Stimulated activated naive CD8-positive, alpha-beta T cell treated with anti-CD3 and anti-CD28 coated beads, Interleukin-15, amount 100 ng/mL, for 72 hours (primary cell): ENCODE data around the gene KRT17.
"Not testable (repeated sequence)": the region's sequence is repeated elsewhere in the genome, so short reads cannot be mapped to it uniquely, and the experiment has no call there.

ENCODE experiments used
- ATAC-seq: fragments of 150-1000 bp; cut with Tn5 transposase; 2 replicates; pipeline ENCODE4 v1.10.0; 2021; ENCODE audit warnings: mild to moderate bottlenecking, moderate library complexity
- DNase-seq, 2 donors: peaks; one replicate each; pipeline ENCODE4 v3.0.0; 2021 to 2022
- H3K27ac Mint-ChIP-seq, 2 donors: one replicate each; pipeline ENCODE4 v1.8.0; 2022; ENCODE audit warnings: mild to moderate bottlenecking in 2 of 2, mixed read lengths in 2 of 2, moderate library complexity in 2 of 2
- H3K27me3 Mint-ChIP-seq: one replicate; pipeline ENCODE4 v1.8.0; 2022; ENCODE audit warnings: mixed read lengths
- H3K4me1 Mint-ChIP-seq: one replicate; pipeline ENCODE4 v1.8.0; 2022; ENCODE audit warnings: mild to moderate bottlenecking, mixed read lengths
- H3K4me3 Mint-ChIP-seq, 2 donors: one replicate each; pipeline ENCODE4 v1.8.0; 2022; ENCODE audit warnings: mild to moderate bottlenecking in 2 of 2, mixed read lengths in 2 of 2, moderate library complexity in 1 of 2
- H3K9me3 Mint-ChIP-seq, 2 donors: one replicate each; pipeline ENCODE4 v1.8.0; 2022; ENCODE audit warnings: mixed read lengths in 2 of 2

The KRT17 gene

GRCh38 chr17:41647038-41647813 is 22.9 kb upstream of the KRT17 start:
- Mint-ChIP-seq H3K27ac (no peak overlapping the region), H3K27me3 (no peaks in the 10 kb centered on the region), H3K4me1 (peaks cover 10% of the 10 kb centered on the region), H3K4me3 (no peak overlapping the region), H3K9me3 (no peaks in the 10 kb centered on the region)
- no peak for DNase-seq
- no peak for ATAC-seq

GRCh38 chr17:41642252-41643156 is 18.1 kb upstream of the KRT17 start:
- H3K27ac Mint-ChIP-seq: no peak overlapping the region
- no peaks in the 10 kb centered on the region for H3K9me3 Mint-ChIP-seq
- no peak for ATAC-seq
- no peaks in the 10 kb centered on the region for H3K4me1 Mint-ChIP-seq
- H3K27me3 Mint-ChIP-seq: peaks cover 8% of the 10 kb centered on the region
- DNase-seq: no peak
- H3K4me3 Mint-ChIP-seq: no peak overlapping the region

- not testable (repeated sequence) for ATAC-seq, H3K27me3 Mint-ChIP-seq, H3K4me3 Mint-ChIP-seq, H3K4me1 Mint-ChIP-seq, DNase-seq, H3K9me3 Mint-ChIP-seq
- peak overlapping the region in 1 of 2 donors; percentile 59 for H3K27ac Mint-ChIP-seq
Measured at GRCh38 chr17:41640596-41640995, 16.2 kb upstream of the KRT17 start.

- ATAC-seq (no peak), DNase-seq (no peak)
- Mint-ChIP-seq H3K4me3 (no peak overlapping the region), H3K27me3 (peaks cover 8% of the 10 kb centered on the region), H3K4me1 (no peaks in the 10 kb centered on the region), H3K9me3 (no peaks in the 10 kb centered on the region), H3K27ac (peak overlapping the region in 1 of 2 donors; percentile 77)
Measured at GRCh38 chr17:41639492-41640473, 15.4 kb upstream of the KRT17 start.

- DNase-seq (no peak), ATAC-seq (no peak)
- Mint-ChIP-seq H3K4me3 (no peak overlapping the region), H3K27me3 (peaks cover 8% of the 10 kb centered on the region), H3K4me1 (no peaks in the 10 kb centered on the region), H3K27ac (no peak overlapping the region), H3K9me3 (no peaks in the 10 kb centered on the region)
Measured at GRCh38 chr17:41638941-41639340, 14.6 kb upstream of the KRT17 start.

DNA sequence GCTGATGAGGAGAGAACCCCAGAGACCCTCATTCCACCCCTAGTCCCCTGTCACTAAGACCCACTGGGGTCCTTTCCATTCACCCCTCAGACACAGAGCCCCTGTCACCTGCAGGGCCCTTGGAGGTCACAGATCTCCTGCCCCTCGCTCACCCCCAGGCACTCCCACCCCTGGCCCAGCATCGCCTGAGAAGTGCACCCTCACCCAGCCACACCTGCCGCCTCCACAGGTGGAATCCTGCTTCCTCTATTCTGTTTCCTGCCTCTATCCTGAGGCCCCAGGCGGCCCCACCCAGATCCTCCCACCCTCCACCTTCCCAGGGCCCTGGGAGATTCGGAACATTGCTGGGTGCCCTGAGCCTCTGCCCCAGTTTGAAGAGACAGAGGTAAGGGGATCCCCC is 13.8 kb upstream of the KRT17 start:
- DNase-seq (no peak), ATAC-seq (no peak)
- H3K27ac Mint-ChIP-seq: no peak overlapping the region
- peaks cover 8% of the 10 kb centered on the region for H3K27me3 Mint-ChIP-seq
- no peak overlapping the region for H3K4me3 Mint-ChIP-seq
- H3K4me1 Mint-ChIP-seq: no peaks in the 10 kb centered on the region
- H3K9me3 Mint-ChIP-seq: no peaks in the 10 kb centered on the region

GRCh38 chr17:41636652-41637051 is 12.3 kb upstream of the KRT17 start:
- no peaks in the 10 kb centered on the region for H3K4me1 Mint-ChIP-seq
- peaks cover 8% of the 10 kb centered on the region for H3K27me3 Mint-ChIP-seq
- no peak overlapping the region for H3K27ac Mint-ChIP-seq
- ATAC-seq (no peak), DNase-seq (no peak)
- no peaks in the 10 kb centered on the region for H3K9me3 Mint-ChIP-seq
- H3K4me3 Mint-ChIP-seq: no peak overlapping the region

DNA sequence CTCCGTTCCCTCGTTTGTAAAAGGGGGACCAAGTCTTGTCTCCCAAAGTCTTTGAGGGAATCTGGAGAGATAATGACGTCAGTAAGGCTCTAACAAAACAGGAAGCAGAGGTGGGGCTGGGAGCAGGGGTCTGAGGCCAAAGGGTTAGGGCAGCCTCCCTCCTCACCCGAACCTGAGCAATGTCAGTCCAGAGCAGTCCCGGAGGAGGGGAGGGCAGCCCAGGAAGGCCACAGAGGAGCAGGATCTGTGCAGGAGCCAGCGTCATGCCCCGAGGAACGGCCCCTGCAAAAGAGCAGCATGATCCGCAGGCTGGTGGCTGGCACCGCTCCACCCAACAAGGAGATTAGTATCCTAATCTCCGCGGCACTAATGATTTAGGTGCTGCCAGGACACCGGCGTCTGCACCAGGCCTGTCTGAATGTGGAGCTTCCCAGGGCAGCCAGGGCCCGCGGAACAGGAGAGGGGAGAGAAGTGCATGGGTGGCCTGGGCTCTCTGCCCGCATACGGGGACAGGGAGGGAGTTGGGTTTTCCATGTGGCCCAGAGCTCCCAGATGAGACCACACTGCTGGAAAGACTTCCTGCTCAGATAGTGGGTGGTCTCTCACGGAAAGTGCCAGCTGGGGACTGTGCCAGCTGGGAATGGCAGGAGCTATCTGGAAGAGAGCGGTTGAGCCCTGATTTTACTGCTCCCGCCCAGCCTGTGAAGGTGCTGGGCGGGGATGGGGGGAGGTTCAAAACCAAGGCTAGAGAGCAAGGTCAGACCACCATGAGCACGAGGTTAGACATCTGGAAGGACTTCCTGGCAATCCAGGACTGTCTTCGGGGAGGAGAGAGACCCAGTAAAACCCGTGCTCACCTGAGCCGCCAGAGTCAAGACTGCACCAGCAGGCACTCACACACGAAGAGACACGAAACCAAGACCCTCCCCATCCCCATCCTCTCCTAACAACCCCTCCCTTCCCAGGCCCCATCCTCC is 11.0 kb upstream of the KRT17 start:
- H3K4me3 Mint-ChIP-seq: no peak overlapping the region
- DNase-seq: no peak
- H3K27ac Mint-ChIP-seq: no peak overlapping the region
- H3K4me1 Mint-ChIP-seq: no peaks in the 10 kb centered on the region
- no peak for ATAC-seq
- H3K9me3 Mint-ChIP-seq: no peaks in the 10 kb centered on the region
- peaks cover 8% of the 10 kb centered on the region for H3K27me3 Mint-ChIP-seq

GRCh38 chr17:41634639-41635038 is 10.3 kb upstream of the KRT17 start:
- no peak overlapping the region for H3K4me3 Mint-ChIP-seq
- H3K27me3 Mint-ChIP-seq: peaks cover 8% of the 10 kb centered on the region
- no peaks in the 10 kb centered on the region for H3K9me3 Mint-ChIP-seq
- peak; percentile 36 for ATAC-seq
- no peaks in the 10 kb centered on the region for H3K4me1 Mint-ChIP-seq
- no peak for DNase-seq
- no peak overlapping the region for H3K27ac Mint-ChIP-seq

DNA sequence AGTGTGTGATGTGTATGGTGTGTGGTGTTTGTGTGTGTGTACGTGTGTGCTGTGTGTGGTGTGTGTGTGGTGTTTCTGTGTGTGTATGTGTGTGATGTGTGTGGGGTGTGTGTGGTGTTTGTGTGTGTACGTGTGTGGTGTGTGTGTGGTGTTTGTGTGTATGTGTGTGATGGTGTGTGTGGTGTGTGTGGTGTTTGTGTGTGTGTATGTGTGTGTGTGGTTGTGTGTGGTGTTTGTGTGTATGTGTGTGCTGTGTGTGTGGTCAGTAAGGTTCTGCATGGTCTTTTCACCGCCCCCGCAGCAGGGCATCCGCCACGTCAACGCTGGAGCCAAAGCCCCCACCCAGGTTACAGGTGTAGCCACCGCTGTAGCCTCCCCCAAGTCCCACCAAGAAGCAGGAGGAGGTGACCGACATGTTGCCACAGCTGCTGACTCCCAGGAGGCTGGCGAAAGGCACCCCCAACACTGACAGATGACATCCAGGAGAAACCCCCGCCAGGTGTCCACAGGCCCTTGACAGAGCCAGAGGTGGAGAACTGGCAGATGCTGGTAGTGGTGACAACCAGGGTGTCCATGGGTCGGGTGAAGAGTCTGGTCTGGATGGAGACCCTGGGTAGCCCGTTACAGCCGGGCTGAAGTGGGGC is 9.3 kb upstream of the KRT17 start:
- DNase-seq (peak; percentile 16 to 21), ATAC-seq (peak; percentile 44)
- no peak overlapping the region for H3K4me3 Mint-ChIP-seq
- H3K9me3 Mint-ChIP-seq: no peaks in the 10 kb centered on the region
- H3K27ac Mint-ChIP-seq: no peak overlapping the region
- no peaks in the 10 kb centered on the region for H3K27me3 Mint-ChIP-seq
- no peaks in the 10 kb centered on the region for H3K4me1 Mint-ChIP-seq

- Mint-ChIP-seq H3K4me1 (no peaks in the 10 kb centered on the region), H3K27me3 (no peaks in the 10 kb centered on the region), H3K27ac (no peak overlapping the region), H3K9me3 (no peaks in the 10 kb centered on the region), H3K4me3 (no peak overlapping the region)
- no peak for DNase-seq
- no peak for ATAC-seq
Measured at GRCh38 chr17:41632482-41633105, 8.2 kb upstream of the KRT17 start.

GRCh38 chr17:41631898-41632285 is 7.5 kb upstream of the KRT17 start:
- Mint-ChIP-seq H3K4me1 (no peaks in the 10 kb centered on the region), H3K4me3 (no peak overlapping the region), H3K27ac (no peak overlapping the region), H3K9me3 (no peaks in the 10 kb centered on the region), H3K27me3 (no peaks in the 10 kb centered on the region)
- DNase-seq (no peak), ATAC-seq (no peak)

GRCh38 chr17:41631025-41631897 is 6.9 kb upstream of the KRT17 start:
- Mint-ChIP-seq H3K4me1 (no peaks in the 10 kb centered on the region), H3K27ac (no peak overlapping the region), H3K9me3 (no peaks in the 10 kb centered on the region), H3K27me3 (no peaks in the 10 kb centered on the region), H3K4me3 (no peak overlapping the region)
- no peak for DNase-seq
- ATAC-seq: no peak
